Gastrocnemius medialis (tissue), 4 donors: ENCODE data around the gene DEPDC7. TPM values are rescaled to one million over a fixed set of nuclear protein-coding genes. Genes with fewer than 3 reads are reported as not detected.

Experiments
- ATAC-seq, 2 donors: fragments of 150-250 bp; one replicate each; pipeline ENCODE4 v1.9.1; 2016
- DNase-seq, 2 donors: peaks; one replicate each; pipeline ENCODE4 v3.0.0-alpha.2; 2019
- H3K27ac ChIP-seq, 4 donors: fragments of 200-600 bp; sonication (generic); 1 replicate in 1 of 4; 2 replicates in 3 of 4; pipeline ENCODE4 v1.5.1; 2016 to 2018; ENCODE audit warnings: mild to moderate bottlenecking in 2 of 4, moderate library complexity in 1 of 4
- H3K27me3 ChIP-seq, 3 donors: fragments of 200-600 bp; sonication (generic) in 2 of 3; 1 replicate in 1 of 3; 2 replicates in 2 of 3; pipeline versions ENCODE4 v1.5.1 to v1.6.0; 2016 to 2019; ENCODE audit warnings: mild to moderate bottlenecking in 1 of 3, moderate library complexity in 1 of 3
- H3K36me3 ChIP-seq, 2 donors: fragments of 200-600 bp; sonication (generic) in 1 of 2; one replicate each; pipeline ENCODE4 v1.5.1; 2017 to 2018
- H3K4me1 ChIP-seq, 2 donors: fragments of 200-600 bp; sonication (generic) in 1 of 2; one replicate each; pipeline ENCODE4 v1.5.1; 2016 to 2017; ENCODE audit warnings: mild to moderate bottlenecking in 2 of 2
- H3K4me3 ChIP-seq, 4 donors: fragments of 200-600 bp; sonication (generic) in 3 of 4; 1 replicate in 1 of 4; 2 replicates in 3 of 4; pipeline ENCODE4 v1.5.1; 2016 to 2019; ENCODE audit warnings: mild to moderate bottlenecking in 2 of 4
- H3K9me3 ChIP-seq, 3 donors: fragments of 200-600 bp; sonication (generic) in 2 of 3; 1 replicate in 1 of 3; 2 replicates in 2 of 3; pipeline ENCODE4 v1.5.1; 2016 to 2019
- POLR2A ChIP-seq, 2 donors: fragments of 450-650 bp; IDR thresholded peaks; one replicate each; pipeline ENCODE4 v1.6.1; 2017; ENCODE audit warnings: antibody characterized with exemption in 2 of 2, mild to moderate bottlenecking in 2 of 2, moderate library complexity in 2 of 2
- in situ Hi-C, 4 donors: fragments of 200-750 bp; cut with MboI; loops; one replicate each; pipeline versions ENCODE4 v1.15.0 to v1.8.0; 2017; ENCODE audit warnings: low sequenced_read_pairs in 4 of 4
- intact Hi-C: fragments of 100-400 bp; cut with DNase I; formaldehyde crosslinking; loops from one replicate; pipeline ENCODE4 v1.15.1; 2023; ENCODE audit warnings: low total_unique reads
- total RNA-seq, 4 donors: library from RNA; depleted of rRNA; stranded (reverse); fragments of >200 nt; gene quantifications; one replicate each; pipeline versions ENCODE4 v1.1.0 to v1.2.3, GENCODE V29; 2016
- TF ChIP-seq, protein P1 (sequence below), 5 experiments: fragments of 450-650 bp in 3 of 5; fragments of 200-600 bp in 2 of 5; sonication (generic) in 2 of 5; IDR thresholded peaks in 4 of 5; conservative IDR thresholded peaks in 1 of 5; 1 replicate in 4 of 5; 2 replicates in 1 of 5; pipeline ENCODE4 v1.5.1; 2016 to 2019; ENCODE audit warnings: antibody characterized with exemption in 5 of 5, mild to moderate bottlenecking in 3 of 5, moderate library complexity in 3 of 5

Gene DEPDC7
- total RNA-seq, 4 donors from 2014 or later: 2.0 to 5.8 (median 2.8) TPM

DNA sequence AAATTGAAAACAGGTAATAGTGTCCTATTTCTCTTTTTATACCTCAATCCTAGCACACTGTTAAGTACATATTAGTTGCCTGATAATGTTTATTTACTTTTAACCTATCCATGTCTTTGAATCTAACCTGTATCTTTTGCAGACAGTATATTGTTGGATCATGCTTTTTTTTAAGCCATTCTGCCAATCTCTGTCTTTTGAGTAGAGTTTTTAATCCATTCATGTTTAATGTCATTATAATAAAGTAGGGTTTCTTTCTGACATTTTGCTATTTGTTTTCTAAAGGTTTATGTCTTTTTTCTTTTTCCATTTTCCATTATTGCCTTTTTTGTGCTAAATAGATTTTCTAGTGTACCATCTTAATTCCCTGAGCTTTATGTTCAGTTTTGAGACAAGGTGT is 23.8 kb upstream of the DEPDC7 start:
- ATAC-seq (no peak), DNase-seq (no peak)
- intact Hi-C loops (no loop called here), in situ Hi-C loops (no loop called here)
- TF ChIP-seq POLR2A (IDR thresholded peaks at IDR 0.05): no peak
- TF ChIP-seq, protein P1, sequence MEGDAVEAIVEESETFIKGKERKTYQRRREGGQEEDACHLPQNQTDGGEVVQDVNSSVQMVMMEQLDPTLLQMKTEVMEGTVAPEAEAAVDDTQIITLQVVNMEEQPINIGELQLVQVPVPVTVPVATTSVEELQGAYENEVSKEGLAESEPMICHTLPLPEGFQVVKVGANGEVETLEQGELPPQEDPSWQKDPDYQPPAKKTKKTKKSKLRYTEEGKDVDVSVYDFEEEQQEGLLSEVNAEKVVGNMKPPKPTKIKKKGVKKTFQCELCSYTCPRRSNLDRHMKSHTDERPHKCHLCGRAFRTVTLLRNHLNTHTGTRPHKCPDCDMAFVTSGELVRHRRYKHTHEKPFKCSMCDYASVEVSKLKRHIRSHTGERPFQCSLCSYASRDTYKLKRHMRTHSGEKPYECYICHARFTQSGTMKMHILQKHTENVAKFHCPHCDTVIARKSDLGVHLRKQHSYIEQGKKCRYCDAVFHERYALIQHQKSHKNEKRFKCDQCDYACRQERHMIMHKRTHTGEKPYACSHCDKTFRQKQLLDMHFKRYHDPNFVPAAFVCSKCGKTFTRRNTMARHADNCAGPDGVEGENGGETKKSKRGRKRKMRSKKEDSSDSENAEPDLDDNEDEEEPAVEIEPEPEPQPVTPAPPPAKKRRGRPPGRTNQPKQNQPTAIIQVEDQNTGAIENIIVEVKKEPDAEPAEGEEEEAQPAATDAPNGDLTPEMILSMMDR (IDR thresholded peaks at IDR 0.05 in 4 of 5, conservative IDR thresholded peaks at IDR 0.05 in 1 of 5): no peak
- no peaks in the 10 kb centered on the region for H3K9me3 ChIP-seq
- no peak overlapping the region for H3K27ac ChIP-seq
- no peaks in the 10 kb centered on the region for H3K4me1 ChIP-seq
- H3K27me3 ChIP-seq: no peaks in the 10 kb centered on the region
- H3K4me3 ChIP-seq: no peak overlapping the region
- H3K36me3 ChIP-seq: no peaks in the 10 kb centered on the region

DNA sequence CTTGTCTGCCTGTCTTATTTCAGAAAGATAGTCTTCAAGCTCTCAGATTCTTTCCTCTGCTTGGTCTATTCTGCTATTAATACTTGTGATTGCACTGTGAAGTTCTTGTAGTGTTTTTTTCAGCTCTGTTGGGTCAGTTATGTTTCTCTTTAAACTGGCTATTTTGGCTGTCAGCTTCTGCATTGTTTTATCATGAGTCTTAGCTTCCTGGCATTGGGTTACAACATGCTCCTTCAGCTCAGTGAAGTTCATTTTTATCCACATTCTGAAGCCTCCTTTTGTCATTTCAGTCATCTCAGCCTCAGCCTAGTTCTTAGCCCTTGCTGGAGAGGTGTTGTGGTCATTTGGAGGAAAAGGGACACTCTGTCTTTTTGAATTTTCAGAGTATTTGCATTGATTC is 15.5 kb upstream of the DEPDC7 start:
- intact Hi-C loops: no loop called here
- in situ Hi-C loops: no loop called here
- no peak overlapping the region for H3K27ac ChIP-seq
- DNase-seq (no peak), ATAC-seq (no peak)
- no peak overlapping the region for H3K4me3 ChIP-seq
- no peaks in the 10 kb centered on the region for H3K36me3 ChIP-seq
- no peaks in the 10 kb centered on the region for H3K4me1 ChIP-seq
- TF ChIP-seq, protein P1 (IDR thresholded peaks at IDR 0.05 in 4 of 5, conservative IDR thresholded peaks at IDR 0.05 in 1 of 5): no peak
- TF ChIP-seq POLR2A (IDR thresholded peaks at IDR 0.05): no peak
- H3K27me3 ChIP-seq: no peaks in the 10 kb centered on the region
- no peaks in the 10 kb centered on the region for H3K9me3 ChIP-seq

DNA sequence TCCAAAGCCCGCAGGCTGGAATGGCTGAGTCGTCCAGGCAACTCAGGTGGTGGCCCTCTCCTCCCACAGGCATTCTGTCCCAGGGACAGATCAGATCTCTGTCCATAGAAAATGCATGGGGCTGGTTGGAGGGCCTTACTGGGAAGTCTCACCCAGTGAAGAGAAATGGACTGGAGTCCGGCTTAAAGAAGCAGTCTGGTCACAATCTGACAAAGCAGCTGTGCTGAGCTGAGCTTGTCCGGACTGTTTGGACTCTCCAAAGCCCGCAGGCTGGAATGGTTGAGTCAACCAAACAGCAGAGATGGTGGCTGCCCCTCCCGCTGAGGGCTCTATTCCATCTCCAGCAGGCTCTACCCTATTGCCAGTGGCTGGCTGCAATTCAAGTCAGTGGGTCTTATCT is 14.4 kb upstream of the DEPDC7 start:
- no peaks in the 10 kb centered on the region for H3K36me3 ChIP-seq
- no peaks in the 10 kb centered on the region for H3K4me1 ChIP-seq
- ATAC-seq (no peak), DNase-seq (no peak)
- no peak for TF ChIP-seq POLR2A (IDR thresholded peaks at IDR 0.05)
- TF ChIP-seq, protein P1 (IDR thresholded peaks at IDR 0.05 in 4 of 5, conservative IDR thresholded peaks at IDR 0.05 in 1 of 5): no peak
- in situ Hi-C loops (no loop called here), intact Hi-C loops (no loop called here)
- H3K4me3 ChIP-seq: no peak overlapping the region
- H3K27ac ChIP-seq: no peak overlapping the region
- no peaks in the 10 kb centered on the region for H3K27me3 ChIP-seq
- H3K9me3 ChIP-seq: no peaks in the 10 kb centered on the region

DNA sequence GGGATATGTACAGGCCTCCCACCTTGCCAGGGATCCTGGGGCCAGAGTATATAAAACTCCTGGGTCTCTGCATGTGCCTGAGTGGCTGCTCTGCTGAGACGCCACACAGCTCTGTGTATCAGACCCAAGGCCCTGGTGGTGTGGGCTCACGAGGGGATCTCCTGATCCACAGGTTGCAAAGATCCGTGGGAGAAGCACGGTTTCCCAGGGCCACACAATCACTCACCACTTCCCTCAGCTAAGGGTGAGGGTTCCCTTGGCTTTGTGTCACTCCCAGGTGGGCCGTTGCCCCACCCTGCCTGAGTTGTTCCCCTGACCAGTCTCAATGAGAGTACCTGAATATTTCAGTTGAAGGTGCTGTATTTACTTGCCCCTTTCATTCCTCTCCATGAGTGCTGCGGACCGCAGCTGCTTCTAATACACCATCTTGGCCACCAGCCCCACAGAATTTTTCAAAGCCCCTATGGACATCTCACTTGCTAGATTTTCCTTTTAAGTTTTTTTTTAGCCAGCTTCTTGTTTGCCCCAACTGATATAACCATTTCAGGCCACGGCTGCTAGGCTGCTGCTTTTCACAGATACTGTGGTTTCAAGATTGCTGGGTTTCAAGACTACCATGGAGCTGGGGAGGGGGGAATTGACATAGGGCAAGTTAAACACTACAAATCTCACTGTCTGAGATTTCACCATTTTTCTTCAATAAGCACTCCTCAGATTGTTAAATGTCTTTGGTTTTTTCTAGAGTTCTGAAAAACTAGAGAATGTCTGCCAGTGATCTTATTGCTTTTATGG is 13.7 kb upstream of the DEPDC7 start:
- intact Hi-C loops (no loop called here), in situ Hi-C loops (no loop called here)
- no peak overlapping the region for H3K27ac ChIP-seq
- no peak overlapping the region for H3K4me3 ChIP-seq
- no peaks in the 10 kb centered on the region for H3K27me3 ChIP-seq
- H3K4me1 ChIP-seq: no peaks in the 10 kb centered on the region
- no peak for TF ChIP-seq POLR2A (IDR thresholded peaks at IDR 0.05)
- TF ChIP-seq, protein P1 (IDR thresholded peaks at IDR 0.05 in 4 of 5, conservative IDR thresholded peaks at IDR 0.05 in 1 of 5): no peak
- H3K36me3 ChIP-seq: no peaks in the 10 kb centered on the region
- DNase-seq: no peak
- ATAC-seq: no peak
- H3K9me3 ChIP-seq: no peaks in the 10 kb centered on the region

DNA sequence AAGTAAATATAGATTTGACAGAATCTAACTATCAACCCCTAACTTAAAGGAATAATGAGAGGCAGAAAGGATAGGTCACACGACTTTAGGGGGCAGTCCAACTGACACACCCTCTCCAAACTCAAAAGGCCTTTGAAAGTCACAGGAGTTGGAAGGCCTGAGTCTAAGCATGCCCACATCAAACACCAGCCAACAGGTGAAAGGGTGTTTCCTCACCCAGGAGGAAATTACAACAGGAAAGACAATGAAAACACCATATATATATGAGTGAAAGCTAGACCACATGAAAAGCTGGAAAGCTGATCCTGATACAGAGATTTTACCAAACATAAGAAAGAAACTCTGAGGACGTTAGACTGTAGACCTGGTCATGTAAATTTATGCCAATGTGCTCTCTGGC is 10.5 kb upstream of the DEPDC7 start:
- Histone ChIP-seq H3K27me3 (no peaks in the 10 kb centered on the region), H3K36me3 (no peaks in the 10 kb centered on the region), H3K27ac (no peak overlapping the region), H3K4me1 (no peaks in the 10 kb centered on the region), H3K4me3 (no peak overlapping the region), H3K9me3 (no peaks in the 10 kb centered on the region)
- intact Hi-C loops: no loop called here
- in situ Hi-C loops: no loop called here
- no peak for DNase-seq
- no peak for TF ChIP-seq POLR2A (IDR thresholded peaks at IDR 0.05)
- TF ChIP-seq, protein P1 (IDR thresholded peaks at IDR 0.05 in 4 of 5, conservative IDR thresholded peaks at IDR 0.05 in 1 of 5): no peak
- no peak for ATAC-seq
